ENCODE data around the gene NAA10. TPM values are rescaled to one million over a fixed set of nuclear protein-coding genes. Genes with fewer than 3 reads are reported as not detected.

NAA10 gene
- polyA plus RNA-seq, 1 donor from 2014 or later: 117 TPM

DNA sequence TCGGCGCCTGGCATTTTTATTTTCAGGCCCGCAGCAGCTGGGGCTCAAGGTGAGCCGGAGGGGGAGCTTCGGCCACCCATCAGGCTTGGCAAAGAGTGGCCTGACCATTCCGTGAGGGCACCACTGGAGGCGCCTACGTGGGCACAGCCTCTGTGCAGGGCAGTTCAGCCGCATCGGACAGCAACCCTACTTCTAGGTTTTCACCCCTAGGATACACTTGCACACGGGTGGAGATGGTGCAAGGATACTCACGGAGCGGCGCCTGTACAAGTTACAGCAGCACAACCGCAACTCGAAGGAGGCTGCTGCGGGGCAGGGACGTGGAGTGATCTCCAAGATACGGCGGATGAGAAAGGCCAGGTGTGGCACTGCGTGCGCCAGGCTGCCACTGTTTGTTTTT lies 25.9 kb upstream of the NAA10 start:
- no peak overlapping the region for H3K9ac ChIP-seq (ENCODE audit: low read length)
- no peaks in the 10 kb centered on the region for H3F3A ChIP-seq (ENCODE audit: insufficient read depth, low read length, poor library complexity, severe bottlenecking)
- H3K4me3 ChIP-seq (ENCODE audit: low read length): no peak overlapping the region
- no peaks in the 10 kb centered on the region for H3K9me3 ChIP-seq (ENCODE audit: low read length)
- H3K79me2 ChIP-seq (replicated peaks; ENCODE audit: insufficient read depth, low read length): peaks cover 9% of the 10 kb centered on the region
- no peaks in the 10 kb centered on the region for H3K27me3 ChIP-seq (ENCODE audit: insufficient read depth, low read depth, low read length)
- no peaks in the 10 kb centered on the region for H3K9me2 ChIP-seq (ENCODE audit: insufficient read depth, low read length)
- TF ChIP-seq EP300 (conservative IDR thresholded peaks at IDR 0.05; ENCODE audit: poor library complexity, severe bottlenecking) (no peak), TAF1 (IDR thresholded peaks at IDR 0.05; ENCODE audit: low read depth) (no peak), POLR2AphosphoS5 (IDR thresholded peaks at IDR 0.05) (no peak), RAD21 (conservative IDR thresholded peaks at IDR 0.05) (no peak), MXI1 (conservative IDR thresholded peaks at IDR 0.05; ENCODE audit: poor library complexity, severe bottlenecking) (no peak)
- no peaks in the 10 kb centered on the region for H3K36me3 ChIP-seq (ENCODE audit: insufficient read depth, low read length)
- H3K27ac ChIP-seq (ENCODE audit: low read length): no peak overlapping the region
- no peaks in the 10 kb centered on the region for H4K20me1 ChIP-seq (ENCODE audit: insufficient read depth)
- H3K4me2 ChIP-seq (ENCODE audit: low read length): no peak overlapping the region
- no peak overlapping the region for H2AFZ ChIP-seq (ENCODE audit: low read depth, low read length)

DNA sequence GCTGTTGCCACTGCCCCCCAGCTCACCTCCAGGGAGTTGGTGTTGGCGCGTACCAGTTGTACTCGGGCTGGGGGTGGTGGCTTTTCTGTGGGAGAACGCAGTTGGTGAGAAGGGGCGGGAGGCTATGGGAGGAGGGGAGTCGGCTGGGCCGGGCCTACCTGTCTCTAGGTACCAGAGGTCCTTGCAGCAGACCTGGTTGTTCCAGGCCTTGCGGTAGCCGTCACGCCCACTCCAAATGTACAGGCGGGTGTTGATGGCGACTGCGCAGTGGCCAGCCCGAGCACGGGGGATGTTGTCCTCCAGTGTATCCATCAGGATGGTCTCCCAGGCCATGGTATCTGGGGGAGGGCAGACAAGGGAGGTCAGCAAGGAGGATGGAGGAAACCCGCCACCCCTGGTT lies 25.2 kb upstream of the NAA10 start:
- Histone ChIP-seq H2AFZ (ENCODE audit: low read depth, low read length) (no peak overlapping the region), H3K9ac (ENCODE audit: low read length) (no peak overlapping the region), H4K20me1 (ENCODE audit: insufficient read depth) (no peaks in the 10 kb centered on the region), H3K9me3 (ENCODE audit: low read length) (no peaks in the 10 kb centered on the region), H3K9me2 (ENCODE audit: insufficient read depth, low read length) (no peaks in the 10 kb centered on the region), H3F3A (ENCODE audit: insufficient read depth, low read length, poor library complexity, severe bottlenecking) (no peaks in the 10 kb centered on the region), H3K4me2 (ENCODE audit: low read length) (no peak overlapping the region), H3K27me3 (ENCODE audit: insufficient read depth, low read depth, low read length) (no peaks in the 10 kb centered on the region), H3K36me3 (ENCODE audit: insufficient read depth, low read length) (no peaks in the 10 kb centered on the region), H3K27ac (ENCODE audit: low read length) (no peak overlapping the region), H3K79me2 (replicated peaks; ENCODE audit: insufficient read depth, low read length) (peaks cover 5% of the 10 kb centered on the region), H3K4me3 (ENCODE audit: low read length) (no peak overlapping the region)
- TF ChIP-seq MXI1 (conservative IDR thresholded peaks at IDR 0.05; ENCODE audit: poor library complexity, severe bottlenecking) (no peak), EZH2 (IDR thresholded peaks at IDR 0.05; ENCODE audit: borderline replicate concordance, insufficient read depth, low read length, poor library complexity, severe bottlenecking) (no peak), TAF1 (IDR thresholded peaks at IDR 0.05; ENCODE audit: low read depth) (no peak), SMC3 (conservative IDR thresholded peaks at IDR 0.05; ENCODE audit: poor library complexity) (no peak), RAD21 (conservative IDR thresholded peaks at IDR 0.05) (no peak), POLR2AphosphoS5 (IDR thresholded peaks at IDR 0.05) (no peak), EP300 (conservative IDR thresholded peaks at IDR 0.05; ENCODE audit: poor library complexity, severe bottlenecking) (no peak)
- TF ChIP-seq, protein P1, sequence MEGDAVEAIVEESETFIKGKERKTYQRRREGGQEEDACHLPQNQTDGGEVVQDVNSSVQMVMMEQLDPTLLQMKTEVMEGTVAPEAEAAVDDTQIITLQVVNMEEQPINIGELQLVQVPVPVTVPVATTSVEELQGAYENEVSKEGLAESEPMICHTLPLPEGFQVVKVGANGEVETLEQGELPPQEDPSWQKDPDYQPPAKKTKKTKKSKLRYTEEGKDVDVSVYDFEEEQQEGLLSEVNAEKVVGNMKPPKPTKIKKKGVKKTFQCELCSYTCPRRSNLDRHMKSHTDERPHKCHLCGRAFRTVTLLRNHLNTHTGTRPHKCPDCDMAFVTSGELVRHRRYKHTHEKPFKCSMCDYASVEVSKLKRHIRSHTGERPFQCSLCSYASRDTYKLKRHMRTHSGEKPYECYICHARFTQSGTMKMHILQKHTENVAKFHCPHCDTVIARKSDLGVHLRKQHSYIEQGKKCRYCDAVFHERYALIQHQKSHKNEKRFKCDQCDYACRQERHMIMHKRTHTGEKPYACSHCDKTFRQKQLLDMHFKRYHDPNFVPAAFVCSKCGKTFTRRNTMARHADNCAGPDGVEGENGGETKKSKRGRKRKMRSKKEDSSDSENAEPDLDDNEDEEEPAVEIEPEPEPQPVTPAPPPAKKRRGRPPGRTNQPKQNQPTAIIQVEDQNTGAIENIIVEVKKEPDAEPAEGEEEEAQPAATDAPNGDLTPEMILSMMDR (IDR thresholded peaks at IDR 0.05; ENCODE audit: poor library complexity, severe bottlenecking): no peak
- TF ChIP-seq, protein P2, sequence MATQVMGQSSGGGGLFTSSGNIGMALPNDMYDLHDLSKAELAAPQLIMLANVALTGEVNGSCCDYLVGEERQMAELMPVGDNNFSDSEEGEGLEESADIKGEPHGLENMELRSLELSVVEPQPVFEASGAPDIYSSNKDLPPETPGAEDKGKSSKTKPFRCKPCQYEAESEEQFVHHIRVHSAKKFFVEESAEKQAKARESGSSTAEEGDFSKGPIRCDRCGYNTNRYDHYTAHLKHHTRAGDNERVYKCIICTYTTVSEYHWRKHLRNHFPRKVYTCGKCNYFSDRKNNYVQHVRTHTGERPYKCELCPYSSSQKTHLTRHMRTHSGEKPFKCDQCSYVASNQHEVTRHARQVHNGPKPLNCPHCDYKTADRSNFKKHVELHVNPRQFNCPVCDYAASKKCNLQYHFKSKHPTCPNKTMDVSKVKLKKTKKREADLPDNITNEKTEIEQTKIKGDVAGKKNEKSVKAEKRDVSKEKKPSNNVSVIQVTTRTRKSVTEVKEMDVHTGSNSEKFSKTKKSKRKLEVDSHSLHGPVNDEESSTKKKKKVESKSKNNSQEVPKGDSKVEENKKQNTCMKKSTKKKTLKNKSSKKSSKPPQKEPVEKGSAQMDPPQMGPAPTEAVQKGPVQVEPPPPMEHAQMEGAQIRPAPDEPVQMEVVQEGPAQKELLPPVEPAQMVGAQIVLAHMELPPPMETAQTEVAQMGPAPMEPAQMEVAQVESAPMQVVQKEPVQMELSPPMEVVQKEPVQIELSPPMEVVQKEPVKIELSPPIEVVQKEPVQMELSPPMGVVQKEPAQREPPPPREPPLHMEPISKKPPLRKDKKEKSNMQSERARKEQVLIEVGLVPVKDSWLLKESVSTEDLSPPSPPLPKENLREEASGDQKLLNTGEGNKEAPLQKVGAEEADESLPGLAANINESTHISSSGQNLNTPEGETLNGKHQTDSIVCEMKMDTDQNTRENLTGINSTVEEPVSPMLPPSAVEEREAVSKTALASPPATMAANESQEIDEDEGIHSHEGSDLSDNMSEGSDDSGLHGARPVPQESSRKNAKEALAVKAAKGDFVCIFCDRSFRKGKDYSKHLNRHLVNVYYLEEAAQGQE (IDR thresholded peaks at IDR 0.05; ENCODE audit: borderline replicate concordance): no peak
